GM04503 (cell line): ENCODE results near the gene FBXO8.
"Not testable (repeated sequence)": the region's sequence is repeated elsewhere in the genome, so short reads cannot be mapped to it uniquely, and the experiment has no call there.

Experiments used
- DNase-seq: peaks from one replicate; pipeline ENCODE4 v3.0.0-alpha.2; 2012; ENCODE audit warnings: low read depth

Gene FBXO8

GRCh38 chr4:174282836-174283506 lies 496 bp downstream of the FBXO8 start:
- peak; percentile 90 for DNase-seq

DNA sequence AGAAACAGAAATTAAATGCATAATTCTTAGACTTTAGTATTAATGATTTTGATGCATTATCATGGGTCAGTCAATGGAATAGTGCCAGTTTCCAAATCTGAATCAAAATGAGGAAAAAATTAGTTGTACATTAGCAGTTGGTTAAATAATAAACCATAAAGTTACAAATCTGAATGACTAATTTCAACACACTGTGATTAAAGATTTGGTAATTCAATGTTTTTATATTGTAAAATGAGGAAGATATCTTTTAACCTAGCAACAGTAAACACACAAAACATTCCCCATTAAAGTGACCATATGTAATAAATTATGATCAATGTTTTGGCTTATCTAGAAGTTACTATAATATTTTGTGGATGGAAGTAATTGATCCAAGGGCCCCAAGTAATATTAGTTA lies 1.6 kb downstream of the FBXO8 start:
- no peak for DNase-seq

DNA sequence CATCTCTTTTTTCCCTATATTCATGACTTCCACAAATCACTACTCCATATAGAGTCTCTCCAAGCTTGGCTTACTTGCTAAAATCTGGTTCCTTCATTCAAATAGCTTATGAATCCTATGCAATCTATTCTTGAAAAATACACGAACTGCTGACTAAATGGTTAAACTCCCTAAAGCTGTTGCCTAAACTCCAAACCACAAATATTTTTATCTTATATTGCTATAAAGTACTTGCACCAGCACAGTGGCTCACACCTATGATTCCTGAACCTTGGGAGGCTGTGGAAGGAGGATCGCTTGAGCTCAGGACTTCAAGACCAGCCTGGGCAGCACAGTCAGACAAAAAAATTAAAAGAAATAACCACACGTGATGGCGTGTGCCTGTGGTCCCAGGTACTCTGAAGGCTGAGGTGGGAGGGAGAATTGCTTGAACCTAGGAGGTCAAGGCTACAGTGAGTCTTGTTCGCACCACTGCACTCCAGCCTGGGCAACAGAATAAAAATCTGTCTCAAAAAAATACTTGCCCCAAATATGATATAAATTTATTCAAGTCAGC lies 2.2 kb downstream of the FBXO8 start:
- DNase-seq: no peak

GRCh38 chr4:174279433-174280155 lies 3.9 kb downstream of the FBXO8 start:
- DNase-seq: no peak

DNA sequence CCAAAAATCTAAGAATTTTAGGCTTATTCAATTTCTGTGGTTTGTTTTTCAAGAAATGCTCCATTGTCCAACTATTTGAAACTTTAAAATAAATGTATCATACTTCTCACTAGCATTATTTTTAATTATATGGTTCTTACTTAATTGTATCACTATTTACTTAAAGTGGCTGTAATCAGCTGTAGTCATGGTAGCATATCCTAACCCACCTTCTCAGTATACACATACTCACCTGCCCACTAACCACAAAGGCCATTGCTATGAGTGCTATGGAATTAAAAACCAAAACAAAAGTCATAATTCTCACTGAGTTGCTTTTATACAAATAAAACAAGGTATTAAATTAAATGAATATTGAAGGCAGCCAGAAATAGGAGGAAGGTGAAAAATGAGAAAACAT lies 5.0 kb downstream of the FBXO8 start:
- DNase-seq: no peak

DNA sequence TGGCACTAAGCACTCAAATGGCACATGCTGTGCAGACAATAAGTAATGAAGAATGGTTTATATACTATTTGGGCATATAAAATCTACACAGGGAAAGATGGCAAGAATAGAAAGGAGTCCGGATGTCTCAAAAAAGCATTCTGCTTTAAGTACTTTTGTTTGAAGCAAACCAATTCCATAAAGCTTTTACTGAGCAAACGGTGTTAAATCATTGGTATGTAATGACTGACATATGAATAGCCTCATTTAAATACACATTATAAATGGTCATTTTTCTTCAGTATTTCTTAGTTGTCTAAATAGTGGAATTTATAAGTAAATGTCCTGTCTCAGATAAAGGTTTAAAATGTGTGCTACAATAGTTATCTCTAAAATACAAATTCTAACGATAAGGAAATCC lies 6.0 kb downstream of the FBXO8 start:
- no peak for DNase-seq

DNA sequence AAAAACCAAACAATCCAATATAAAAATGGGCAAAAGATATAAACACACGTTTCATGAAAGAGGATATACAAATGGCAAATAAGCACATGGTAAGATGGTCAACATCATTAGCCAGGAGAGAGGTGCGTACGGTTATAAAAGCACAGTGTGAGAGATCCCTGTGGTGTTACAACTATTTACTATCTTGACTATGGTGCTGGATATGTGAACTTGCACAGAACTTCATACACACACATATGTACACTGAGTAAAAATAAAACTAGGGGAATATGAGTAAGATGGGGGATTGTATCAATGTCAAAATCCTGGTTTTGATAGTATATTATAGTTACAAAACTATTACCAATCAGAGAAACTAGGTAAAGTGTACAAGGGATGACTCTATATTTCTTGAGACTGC lies 8.4 kb downstream of the FBXO8 start:
- DNase-seq: no peak

DNA sequence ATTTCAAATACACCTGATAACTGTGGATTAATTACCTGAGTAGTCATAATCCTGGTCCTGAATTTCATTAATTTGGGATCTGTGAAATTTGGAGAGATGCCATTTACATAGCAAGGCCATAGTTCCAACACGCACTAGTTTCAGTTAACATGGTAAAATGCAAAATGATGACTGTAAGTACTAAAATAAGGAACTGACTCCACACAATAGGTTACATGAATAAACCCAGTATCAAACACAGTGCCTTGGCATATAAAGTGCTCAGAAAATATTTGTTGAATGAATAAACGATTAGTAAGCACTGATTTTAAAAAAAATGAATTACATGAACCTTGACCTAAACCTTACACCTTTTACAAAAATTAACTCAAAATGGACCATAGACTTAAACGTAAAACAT lies 9.0 kb downstream of the FBXO8 start:
- DNase-seq: no peak

- no peak for DNase-seq
These were observed 9.5 kb downstream of the FBXO8 start for GRCh38 chr4:174273930-174274329.

DNA sequence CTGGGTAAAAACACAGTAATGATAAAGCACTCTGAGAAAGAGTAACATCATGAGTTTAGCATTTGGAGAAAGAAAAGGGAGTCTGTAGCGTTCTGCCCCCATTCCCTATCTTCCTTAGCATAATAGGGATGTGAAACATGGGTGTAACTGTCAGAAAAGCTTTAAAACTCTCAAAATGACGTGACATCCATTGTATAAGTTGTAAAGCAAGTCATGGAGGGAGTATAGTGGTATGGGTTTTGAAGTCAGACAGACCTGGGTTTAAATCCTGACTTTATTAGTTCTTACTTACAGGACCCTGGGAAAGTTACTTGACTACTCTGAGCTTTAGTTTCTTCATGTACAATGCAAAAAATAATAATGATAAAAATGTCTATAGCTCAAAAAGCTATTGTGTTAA lies 17.1 kb downstream of the FBXO8 start:
- no peak for DNase-seq

- no peak for DNase-seq
These were observed 17.6 kb downstream of the FBXO8 start for GRCh38 chr4:174265916-174266315.

DNA sequence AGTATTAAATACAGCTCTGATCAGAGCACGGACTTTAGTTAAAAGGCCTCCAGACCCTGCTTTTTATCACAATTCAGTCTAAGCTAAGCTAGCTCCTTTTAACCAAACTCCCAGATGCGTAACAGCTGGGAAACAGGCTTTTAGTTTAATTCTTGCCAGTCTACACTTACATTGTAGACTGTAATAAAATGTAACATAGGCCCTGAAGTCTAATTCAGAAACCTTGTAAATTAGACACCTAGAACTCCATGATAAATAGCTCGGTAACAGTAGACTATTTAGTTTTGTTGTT lies 20.1 kb downstream of the FBXO8 start:
- DNase-seq: no peak

DNA sequence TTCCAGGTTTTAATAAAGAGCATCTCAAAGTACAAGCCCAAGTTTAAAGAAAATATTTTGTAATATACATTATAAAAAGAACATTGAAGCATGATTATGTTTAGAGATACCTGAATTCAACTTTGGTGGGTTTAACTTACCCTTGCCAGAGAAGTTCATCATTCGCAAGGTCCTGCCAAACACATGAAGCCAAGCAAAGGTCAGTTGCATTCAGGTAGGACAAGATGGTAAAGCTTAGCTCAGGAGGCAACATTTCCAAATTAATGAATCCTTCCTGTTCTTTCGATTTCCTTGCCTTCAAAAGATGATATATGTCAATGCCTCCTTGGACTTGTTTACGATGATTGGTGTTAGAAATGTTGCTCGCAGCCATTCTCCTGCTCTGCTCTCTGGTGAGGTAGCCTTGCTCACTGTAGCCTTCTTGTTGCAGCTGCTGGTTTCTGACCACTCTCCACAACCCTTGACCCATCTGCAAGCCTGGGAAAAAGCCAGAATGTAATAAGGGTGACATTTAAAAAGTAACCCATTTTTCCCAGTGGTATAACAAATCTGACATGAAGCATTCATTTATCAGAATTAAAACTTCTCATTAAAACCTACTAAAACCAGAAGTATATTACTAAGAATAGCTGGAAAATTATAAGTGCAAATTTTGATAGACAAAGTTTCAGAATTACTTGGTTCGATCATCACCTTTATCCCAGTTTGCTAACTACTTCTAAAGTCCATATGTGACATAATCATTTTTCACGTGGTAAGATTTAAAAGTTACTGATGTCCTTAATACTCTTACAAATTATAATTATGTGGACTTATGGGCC lies 20.6 kb downstream of the FBXO8 start:
- DNase-seq: no peak

- not testable (repeated sequence) for DNase-seq
These were observed 22.0 kb downstream of the FBXO8 start for GRCh38 chr4:174261432-174261831.

DNA sequence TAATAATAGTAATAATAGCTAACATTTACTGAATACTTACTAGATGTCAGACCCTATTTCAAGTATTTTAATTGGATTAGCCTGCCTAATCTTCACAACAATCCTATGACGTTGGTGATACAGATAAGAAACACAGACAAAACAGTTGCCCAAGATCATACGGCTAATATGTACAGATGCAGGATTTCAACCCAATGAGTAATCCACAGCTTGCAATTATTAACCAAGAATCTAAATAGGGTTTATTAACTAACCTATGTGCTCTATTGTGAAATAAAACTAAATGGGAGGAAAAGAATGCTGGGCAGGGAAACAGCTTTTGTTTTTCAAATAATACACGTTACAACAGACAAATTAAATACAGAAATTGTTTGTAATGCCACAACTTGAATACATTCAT lies 23.4 kb downstream of the FBXO8 start:
- DNase-seq: no peak

- DNase-seq: no peak
These were observed 23.9 kb downstream of the FBXO8 start for GRCh38 chr4:174259580-174259979.

GRCh38 chr4:174256277-174256713 lies 27.2 kb downstream of the FBXO8 start:
- no peak for DNase-seq

DNA sequence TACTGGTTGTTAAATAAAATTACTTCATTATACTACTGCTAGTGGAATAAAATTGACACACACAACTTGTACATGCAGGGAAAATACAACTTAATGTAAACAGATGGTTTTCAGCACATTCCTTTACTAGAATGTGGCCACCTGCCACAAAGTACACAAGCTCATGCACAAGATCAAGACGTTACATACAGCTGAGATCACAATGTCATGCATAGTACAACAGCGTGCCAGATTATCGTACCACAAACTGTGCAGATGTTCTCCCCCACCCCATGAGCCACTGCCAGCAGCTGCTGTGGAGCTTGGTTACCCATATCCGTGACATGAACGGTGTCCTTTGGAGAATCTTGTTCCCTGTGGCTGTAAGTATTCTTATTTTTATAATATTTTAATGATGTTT lies 27.7 kb downstream of the FBXO8 start:
- DNase-seq: no peak

- DNase-seq: no peak
These were observed 28.1 kb downstream of the FBXO8 start for GRCh38 chr4:174255374-174255773.

DNA sequence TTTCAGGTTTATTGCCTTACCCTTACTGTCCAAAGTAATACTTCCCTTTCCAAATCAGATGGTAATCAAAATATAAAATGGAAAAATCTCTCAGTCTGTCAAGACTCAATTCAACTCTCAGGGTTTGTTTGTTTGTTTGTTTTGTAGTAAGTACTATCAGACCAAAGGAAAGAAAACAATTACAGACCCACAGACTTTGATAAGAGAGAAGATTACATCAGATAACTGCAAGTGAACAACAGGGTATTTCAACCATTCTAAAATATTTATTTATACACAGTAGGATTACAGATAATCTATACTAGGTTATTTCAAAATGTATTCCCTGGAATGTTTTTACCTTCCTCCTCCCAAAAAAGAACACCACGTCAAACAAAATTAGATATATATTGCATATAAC lies 28.9 kb downstream of the FBXO8 start:
- DNase-seq: no peak

GRCh38 chr4:174252412-174252811 lies 31.1 kb downstream of the FBXO8 start:
- no peak for DNase-seq

DNA sequence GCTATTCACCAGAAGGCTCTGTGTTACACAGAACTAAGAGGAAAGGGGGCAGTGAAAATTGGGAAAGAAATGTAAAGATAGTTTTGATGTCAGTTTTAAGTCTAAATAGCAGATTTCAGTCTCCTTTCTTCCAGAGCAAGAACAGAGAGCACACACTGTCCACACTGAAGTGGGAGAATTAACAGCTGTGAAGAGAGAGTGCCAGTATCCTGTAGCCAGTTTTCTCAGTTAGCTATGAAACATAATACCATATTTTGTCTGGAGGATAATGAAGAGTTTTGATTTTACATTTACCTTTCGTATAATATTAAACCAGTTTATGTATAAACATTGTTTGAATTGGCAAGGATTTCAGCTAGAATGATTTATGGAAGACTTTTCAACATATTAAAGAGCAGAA lies 35.1 kb downstream of the FBXO8 start:
- no peak for DNase-seq

DNA sequence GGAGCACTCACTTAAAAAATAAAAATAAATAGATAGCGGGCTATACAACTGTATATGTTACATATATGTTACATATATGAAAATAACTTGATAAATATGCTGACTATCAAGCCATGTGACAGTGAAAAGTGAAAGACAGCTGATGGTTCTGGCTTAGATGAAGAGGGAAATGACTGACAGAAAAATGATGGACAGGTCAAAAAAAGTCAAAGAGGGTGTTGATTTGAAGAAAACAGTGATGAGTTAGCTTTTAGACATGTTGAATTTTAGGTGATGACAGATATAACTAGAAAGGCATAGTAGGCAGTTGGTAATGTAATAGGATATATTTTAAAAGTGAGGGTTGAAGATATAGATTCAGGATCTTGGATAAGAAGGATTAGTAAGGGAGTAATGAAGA lies 37.8 kb downstream of the FBXO8 start:
- no peak for DNase-seq
